ENCODE data around the gene PTPRN2.
"Not testable (repeated sequence)": the region's sequence is repeated elsewhere in the genome, so short reads cannot be mapped to it uniquely, and the experiment has no call there.

Gene PTPRN2

DNA sequence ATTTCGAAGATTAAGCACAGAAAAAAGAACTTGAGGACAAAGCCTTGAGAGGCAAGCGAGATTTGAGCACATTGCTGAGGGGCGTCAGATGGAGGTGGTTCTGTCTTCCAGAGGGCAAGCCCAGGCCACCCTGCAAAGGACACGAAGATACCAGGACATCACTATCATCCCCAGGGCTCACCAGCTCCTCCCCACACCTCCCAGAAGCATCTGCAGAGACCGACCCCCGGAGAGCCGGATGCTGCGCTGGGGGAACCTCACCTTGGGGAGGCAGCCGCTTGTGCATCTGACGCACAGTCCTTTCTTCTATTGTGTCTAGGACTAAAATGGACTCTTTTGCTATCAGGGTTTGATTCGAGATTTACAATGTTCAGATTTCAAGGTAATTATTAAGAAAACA is 991.2 kb downstream of the PTPRN2 start:
- H3K36me3 Mint-ChIP-seq = no peaks in the 10 kb centered on the region
- H3K27ac Mint-ChIP-seq = no peak overlapping the region
- no peaks in the 10 kb centered on the region for H3K9me3 Mint-ChIP-seq
- H3K4me1 Mint-ChIP-seq = no peaks in the 10 kb centered on the region
- CTCF ChIA-PET = no interaction called here
- peaks cover 55% of the 10 kb centered on the region for H3K27me3 Mint-ChIP-seq
- no peak overlapping the region for H3K4me3 Mint-ChIP-seq
- DNase-seq = no peak

- no peaks in the 10 kb centered on the region for H3K36me3 Mint-ChIP-seq
- no peaks in the 10 kb centered on the region for H3K4me1 Mint-ChIP-seq
- H3K27me3 Mint-ChIP-seq = peaks cover 57% of the 10 kb centered on the region
- DNase-seq = no peak
- H3K9me3 Mint-ChIP-seq = no peaks in the 10 kb centered on the region
- H3K4me3 Mint-ChIP-seq = no peak overlapping the region
- CTCF ChIA-PET = no interaction called here
- H3K27ac Mint-ChIP-seq = no peak overlapping the region
Observed at GRCh38 chr7:157596026-157596425, 991.6 kb downstream of the PTPRN2 start.

- CTCF ChIA-PET = no interaction called here
- Mint-ChIP-seq H3K9me3 (no peaks in the 10 kb centered on the region), H3K4me1 (no peaks in the 10 kb centered on the region), H3K27ac (no peak overlapping the region), H3K27me3 (peaks cover 64% of the 10 kb centered on the region), H3K4me3 (no peak overlapping the region), H3K36me3 (no peaks in the 10 kb centered on the region)
- DNase-seq = peak; percentile 2
Observed at GRCh38 chr7:157595086-157595855, 992.4 kb downstream of the PTPRN2 start.

DNA sequence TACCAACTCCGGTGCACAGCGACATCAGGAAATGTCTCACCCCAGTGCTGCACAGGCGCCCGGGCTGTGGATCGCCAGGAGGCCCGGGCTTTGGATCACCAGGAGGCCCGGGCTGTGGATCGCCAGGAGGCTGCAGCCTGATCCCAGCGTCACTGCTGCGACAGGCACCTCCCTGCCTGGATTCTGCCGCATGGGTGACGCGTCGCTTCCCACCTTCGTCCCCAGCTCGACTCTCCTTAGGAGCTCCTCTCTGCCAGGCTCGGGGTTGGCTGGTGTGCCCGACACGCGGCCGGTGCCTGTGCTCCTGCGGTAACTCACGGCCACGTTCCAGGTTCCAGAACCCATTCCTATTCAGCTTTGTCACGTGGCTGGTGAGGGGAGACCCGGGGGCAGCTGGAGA is 993.3 kb downstream of the PTPRN2 start:
- no peak for DNase-seq
- CTCF ChIA-PET = no interaction called here
- Mint-ChIP-seq H3K4me1 (no peaks in the 10 kb centered on the region), H3K36me3 (no peaks in the 10 kb centered on the region), H3K4me3 (no peak overlapping the region), H3K27me3 (peaks cover 72% of the 10 kb centered on the region), H3K27ac (no peak overlapping the region), H3K9me3 (no peaks in the 10 kb centered on the region)

DNA sequence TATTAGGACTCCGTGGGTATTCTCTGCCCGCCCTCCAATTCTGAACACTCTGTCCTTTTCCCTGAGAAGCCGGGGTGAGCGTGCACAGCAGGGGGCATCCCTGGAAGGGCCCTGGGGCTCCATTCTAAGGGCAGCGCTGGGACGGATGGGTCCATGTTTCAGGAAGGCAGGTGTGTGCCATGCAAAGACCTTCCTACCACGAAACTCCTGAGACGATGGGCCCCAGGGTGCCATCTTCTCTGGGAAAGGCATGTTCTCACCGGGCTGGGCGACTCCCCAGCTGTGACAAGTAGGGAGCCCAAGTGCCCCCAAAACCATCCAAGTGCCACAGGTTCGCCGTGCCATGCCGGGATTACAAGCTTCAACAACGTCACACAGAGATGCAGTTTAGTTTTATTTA is 994.1 kb downstream of the PTPRN2 start:
- Mint-ChIP-seq H3K27me3 (peaks cover 78% of the 10 kb centered on the region), H3K27ac (no peak overlapping the region), H3K4me1 (no peaks in the 10 kb centered on the region), H3K9me3 (no peaks in the 10 kb centered on the region), H3K4me3 (no peak overlapping the region), H3K36me3 (no peaks in the 10 kb centered on the region)
- no peak for DNase-seq
- CTCF ChIA-PET = no interaction called here

GRCh38 chr7:157592636-157593320 is 994.8 kb downstream of the PTPRN2 start:
- CTCF ChIA-PET, H3K4me3 Mint-ChIP-seq, H3K9me3 Mint-ChIP-seq, H3K27ac Mint-ChIP-seq, DNase-seq, H3K36me3 Mint-ChIP-seq, H3K4me1 Mint-ChIP-seq: not testable (repeated sequence)
- peaks cover 83% of the 10 kb centered on the region for H3K27me3 Mint-ChIP-seq

DNA sequence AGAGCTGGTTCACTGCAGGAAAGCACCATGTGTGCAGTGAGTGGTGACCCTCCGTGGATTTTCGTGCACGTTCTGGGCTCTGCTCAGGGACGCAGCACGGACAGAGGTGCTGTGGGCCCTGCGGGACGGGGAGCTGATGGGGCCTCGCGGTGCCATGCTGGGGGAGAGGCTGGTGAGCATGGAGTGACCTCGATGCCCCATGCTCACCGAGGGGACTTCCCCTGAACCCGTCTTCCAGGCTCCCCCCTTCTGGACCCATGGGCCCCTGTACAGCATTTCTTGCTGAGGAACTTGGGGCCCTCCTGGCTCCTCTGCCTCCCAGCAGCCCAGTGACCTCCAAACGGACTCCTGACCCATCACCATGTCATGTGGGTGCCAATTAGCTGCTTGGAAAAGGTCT is 997.1 kb downstream of the PTPRN2 start:
- Mint-ChIP-seq H3K27me3 (peaks cover 92% of the 10 kb centered on the region), H3K4me1 (peaks cover 11% of the 10 kb centered on the region), H3K9me3 (peaks cover under 1% of the 10 kb centered on the region), H3K36me3 (no peaks in the 10 kb centered on the region), H3K27ac (no peak overlapping the region), H3K4me3 (no peak overlapping the region)
- CTCF ChIA-PET = no interaction called here
- DNase-seq = no peak

DNA sequence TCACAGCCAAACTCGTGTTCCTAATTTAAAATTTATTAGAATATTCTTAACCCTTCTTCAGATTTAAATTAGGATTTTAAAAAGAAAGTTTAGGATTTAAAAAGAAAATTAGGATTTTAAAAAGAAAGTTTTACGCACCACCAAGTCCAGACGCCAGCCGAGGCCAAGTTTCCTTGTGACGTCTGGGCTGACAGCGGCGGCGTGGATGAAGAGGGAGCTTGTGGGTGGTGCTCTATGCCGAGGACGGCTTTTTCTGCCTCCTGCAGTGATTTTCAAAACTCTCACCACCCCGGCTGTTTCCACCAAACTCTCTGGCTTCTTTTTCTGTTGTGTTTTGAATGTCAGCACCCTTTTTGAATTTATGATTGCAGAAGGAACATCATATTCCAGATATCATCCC is 997.9 kb downstream of the PTPRN2 start:
- Mint-ChIP-seq H3K36me3 (no peaks in the 10 kb centered on the region), H3K9me3 (peaks cover 2% of the 10 kb centered on the region), H3K4me3 (no peak overlapping the region), H3K4me1 (peaks cover 20% of the 10 kb centered on the region), H3K27ac (no peak overlapping the region), H3K27me3 (peaks cover 94% of the 10 kb centered on the region)
- CTCF ChIA-PET = no interaction called here
- no peak for DNase-seq

- CTCF ChIA-PET = no interaction called here
- peaks cover 2% of the 10 kb centered on the region for H3K9me3 Mint-ChIP-seq
- no peak overlapping the region for H3K27ac Mint-ChIP-seq
- H3K4me1 Mint-ChIP-seq = peaks cover 22% of the 10 kb centered on the region
- peaks cover 90% of the 10 kb centered on the region for H3K27me3 Mint-ChIP-seq
- no peaks in the 10 kb centered on the region for H3K36me3 Mint-ChIP-seq
- no peak for DNase-seq
- H3K4me3 Mint-ChIP-seq = no peak overlapping the region
Observed at GRCh38 chr7:157587805-157588560, 999.6 kb downstream of the PTPRN2 start.

GRCh38 chr7:157587051-157587804 is 1000.4 kb downstream of the PTPRN2 start:
- Mint-ChIP-seq H3K9me3 (peaks cover 2% of the 10 kb centered on the region), H3K36me3 (no peaks in the 10 kb centered on the region), H3K4me3 (no peak overlapping the region), H3K4me1 (peaks cover 22% of the 10 kb centered on the region), H3K27ac (no peak overlapping the region), H3K27me3 (peaks cover 82% of the 10 kb centered on the region)
- no peak for DNase-seq
- CTCF ChIA-PET = no interaction called here

- Mint-ChIP-seq H3K36me3 (no peaks in the 10 kb centered on the region), H3K27me3 (peaks cover 83% of the 10 kb centered on the region), H3K4me1 (peaks cover 22% of the 10 kb centered on the region), H3K9me3 (peaks cover 2% of the 10 kb centered on the region), H3K4me3 (no peak overlapping the region), H3K27ac (no peak overlapping the region)
- CTCF ChIA-PET = no interaction called here
- DNase-seq = no peak
Observed at GRCh38 chr7:157586426-157586955, 1001.1 kb downstream of the PTPRN2 start.

DNA sequence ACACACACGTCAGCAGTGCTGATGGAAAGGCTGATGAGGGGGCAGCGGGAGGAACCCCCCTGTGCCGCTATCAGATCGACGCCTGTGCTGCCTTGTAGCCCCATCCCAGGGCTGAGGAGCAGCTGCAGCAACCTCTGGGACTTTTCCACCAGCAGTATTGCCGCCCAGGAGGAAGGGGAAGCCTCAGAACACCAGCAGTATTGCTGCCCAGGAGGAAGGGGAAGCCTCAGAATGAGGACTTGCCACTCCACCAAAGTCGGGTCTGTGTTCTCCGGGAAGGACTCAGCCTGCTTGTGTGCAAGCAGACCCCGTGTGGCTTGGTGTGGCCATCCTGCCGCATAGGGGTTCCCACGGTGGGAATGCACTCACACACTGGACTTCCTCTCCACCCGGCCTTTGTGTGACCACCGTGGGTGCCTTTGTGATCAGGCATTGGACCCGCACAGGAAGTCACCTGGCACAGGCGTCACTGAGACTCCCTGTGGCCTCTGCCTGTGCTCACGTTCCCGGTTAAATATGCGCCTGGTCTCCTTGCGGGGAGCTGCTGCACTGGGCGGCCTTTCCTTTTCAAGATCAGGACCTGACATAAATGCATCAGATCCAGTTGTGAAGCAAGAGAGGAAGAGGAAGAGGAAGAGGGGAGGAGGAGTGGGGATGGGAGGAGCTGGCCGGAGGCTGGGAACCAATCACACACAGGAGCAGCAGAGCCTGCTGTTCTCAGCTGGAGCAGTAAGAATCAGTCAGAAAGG is 1002.3 kb downstream of the PTPRN2 start:
- Mint-ChIP-seq H3K9me3 (peaks cover 2% of the 10 kb centered on the region), H3K27me3 (peaks cover 78% of the 10 kb centered on the region), H3K4me3 (peak overlapping the region; percentile 63), H3K36me3 (no peaks in the 10 kb centered on the region), H3K27ac (no peak overlapping the region), H3K4me1 (peaks cover 22% of the 10 kb centered on the region)
- no peak for DNase-seq
- CTCF ChIA-PET = no interaction called here

- Mint-ChIP-seq H3K36me3 (no peaks in the 10 kb centered on the region), H3K27ac (no peak overlapping the region), H3K4me3 (no peak overlapping the region), H3K4me1 (peaks cover 22% of the 10 kb centered on the region), H3K9me3 (peaks cover 2% of the 10 kb centered on the region), H3K27me3 (peaks cover 72% of the 10 kb centered on the region)
- no peak for DNase-seq
- CTCF ChIA-PET = interaction anchor here (0.6 kb wide), 1 partner anchor 152 kb away, joined by 3 read pairs; no protein-coding TSS in a partner anchor
Observed at GRCh38 chr7:157584420-157584819, 1003.2 kb downstream of the PTPRN2 start.

Data from activated naive CD4-positive, alpha-beta T cell treated with anti-CD3 and anti-CD28 coated beads, Interleukin-2, amount 10 ng/mL, durations not matched to agents 7 days and 5 days (primary cell).